Activated CD4-positive, alpha-beta T cell treated with anti-CD3 and anti-CD28 coated beads, Interleukin-10, Interleukin-2, amounts not matched to agents 100 ng/mL and 50 ng/mL, durations not matched to agents 16 hours and 8 hours (primary cell): ENCODE data around the gene PIPOX.

Source experiments
- DNase-seq: peaks from one replicate; pipeline ENCODE4 v3.0.0-alpha.2; 2020

PIPOX gene

GRCh38 chr17:29020576-29020975 is 22.4 kb upstream of the PIPOX start:
- DNase-seq, result no peak

GRCh38 chr17:29021226-29021625 is 21.7 kb upstream of the PIPOX start:
- no peak for DNase-seq

GRCh38 chr17:29022074-29022473 is 20.9 kb upstream of the PIPOX start:
- DNase-seq, result no peak

GRCh38 chr17:29024316-29024952 is 18.5 kb upstream of the PIPOX start:
- no peak for DNase-seq

- no peak for DNase-seq
These were observed 11.5 kb upstream of the PIPOX start for GRCh38 chr17:29031488-29031887.

GRCh38 chr17:29032013-29032856 is 10.7 kb upstream of the PIPOX start:
- DNase-seq, result no peak

- no peak for DNase-seq
These were observed 10.1 kb upstream of the PIPOX start for GRCh38 chr17:29032857-29033197.

GRCh38 chr17:29034510-29034909 is 8.4 kb upstream of the PIPOX start:
- DNase-seq, result no peak

- no peak for DNase-seq
These were observed 6.4 kb upstream of the PIPOX start for GRCh38 chr17:29036584-29036983.

- no peak for DNase-seq
These were observed 5.2 kb upstream of the PIPOX start for GRCh38 chr17:29037739-29038084.

- DNase-seq, result no peak
These were observed 4.7 kb upstream of the PIPOX start for GRCh38 chr17:29038085-29038795.

GRCh38 chr17:29039764-29040598 is 3.0 kb upstream of the PIPOX start:
- no peak for DNase-seq

GRCh38 chr17:29041091-29041490 is 1.9 kb upstream of the PIPOX start:
- no peak for DNase-seq

- DNase-seq, result no peak
These were observed 1.4 kb upstream of the PIPOX start for GRCh38 chr17:29041571-29041970.

GRCh38 chr17:29042026-29042678 is 789 bp upstream of the PIPOX start:
- DNase-seq, result no peak

GRCh38 chr17:29043539-29044145 is 701 bp downstream of the PIPOX start:
- DNase-seq, result no peak

- DNase-seq, result no peak
These were observed 2.1 kb downstream of the PIPOX start for GRCh38 chr17:29045026-29045425.

- DNase-seq, result no peak
These were observed 3.0 kb downstream of the PIPOX start for GRCh38 chr17:29045734-29046472.

- no peak for DNase-seq
These were observed 3.5 kb downstream of the PIPOX start for GRCh38 chr17:29046473-29046839.

- no peak for DNase-seq
These were observed 5.8 kb downstream of the PIPOX start for GRCh38 chr17:29048440-29049368.
